NCI-H2171 treated with DMSO at 0.1 percent for 48 hours (cell line): ENCODE data around the gene GGNBP2.

Experiments used
- DNase-seq: peaks from one replicate; lab custom pipeline; 2025; lab: John Stamatoyannopoulos, UW

The GGNBP2 gene

DNA sequence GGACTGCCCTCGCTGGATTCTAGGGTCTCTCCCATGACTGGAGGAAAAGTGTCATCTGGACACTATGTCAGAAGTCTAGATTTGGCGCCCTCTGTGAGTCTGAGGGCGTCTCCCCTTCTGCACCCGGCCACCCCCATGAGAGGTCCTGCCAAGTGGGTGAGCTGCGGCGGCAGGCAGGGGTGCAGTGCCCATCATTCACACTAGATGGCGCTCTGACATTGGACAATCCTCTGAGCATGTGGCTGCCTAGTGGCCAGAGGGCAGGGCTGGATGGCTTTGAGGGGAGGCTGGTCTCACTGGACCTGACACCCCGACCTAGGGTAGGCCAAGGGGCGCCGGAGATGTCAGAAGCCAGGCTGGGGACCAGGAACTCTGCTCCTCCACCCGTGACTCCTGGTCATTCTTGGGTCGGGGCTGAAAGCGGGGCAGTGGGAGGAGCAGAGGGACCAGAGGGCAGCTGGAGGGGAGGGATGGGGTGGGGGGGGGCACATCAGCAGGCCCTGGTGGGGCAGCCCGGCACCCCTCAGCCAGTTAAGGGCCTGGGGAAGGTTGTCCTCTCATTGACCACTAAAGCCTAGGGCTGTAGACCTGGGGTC is 84.6 kb downstream of the GGNBP2 start:
- peak; percentile 65 for DNase-seq

DNA sequence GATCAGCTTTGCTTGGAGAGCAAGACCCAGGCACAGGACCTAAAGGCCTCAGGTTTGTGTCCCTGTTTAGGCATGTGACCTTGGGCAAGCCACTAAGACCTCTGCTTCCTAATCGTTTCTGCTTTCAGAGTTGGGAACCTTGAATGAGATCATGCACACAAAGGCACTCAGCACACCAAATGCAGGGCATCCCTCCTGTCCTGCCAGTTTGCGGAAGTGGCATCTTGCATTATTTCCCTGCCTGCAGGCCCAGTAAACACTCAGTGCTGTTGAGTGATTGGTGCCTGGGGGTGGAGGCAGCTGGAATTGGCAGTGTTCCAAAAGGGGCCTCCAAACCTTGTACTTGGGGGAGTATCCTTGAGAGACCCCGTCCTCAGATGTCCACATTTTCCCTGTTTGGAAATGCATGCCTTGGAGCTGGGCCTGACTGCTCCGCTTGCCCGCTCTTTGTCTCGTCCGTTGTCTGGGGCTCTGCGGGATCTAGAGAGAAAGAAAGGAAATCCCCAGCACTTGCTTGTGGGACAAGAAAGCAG is 85.3 kb downstream of the GGNBP2 start:
- peak; percentile 7 for DNase-seq

GRCh38 chr17:36631022-36631421 is 86.3 kb downstream of the GGNBP2 start:
- no peak for DNase-seq

- DNase-seq = no peak
These were observed 88.4 kb downstream of the GGNBP2 start for GRCh38 chr17:36632916-36633771.
